ELF-1 (cell line): ENCODE data around the gene SDSL.

Experiments
- DNase-seq: peaks from one replicate; pipeline ENCODE4 v3.0.0-alpha.2; 2016; ENCODE audit warnings: low read depth, low spot score

SDSL gene

GRCh38 chr12:113396828-113397496 lies 25.2 kb upstream of the SDSL start:
- no peak for DNase-seq

- DNase-seq: no peak
These were observed 24.5 kb upstream of the SDSL start for GRCh38 chr12:113397497-113398197.

GRCh38 chr12:113398346-113399290 lies 23.6 kb upstream of the SDSL start:
- no peak for DNase-seq

GRCh38 chr12:113399490-113399889 lies 22.7 kb upstream of the SDSL start:
- no peak for DNase-seq

DNA sequence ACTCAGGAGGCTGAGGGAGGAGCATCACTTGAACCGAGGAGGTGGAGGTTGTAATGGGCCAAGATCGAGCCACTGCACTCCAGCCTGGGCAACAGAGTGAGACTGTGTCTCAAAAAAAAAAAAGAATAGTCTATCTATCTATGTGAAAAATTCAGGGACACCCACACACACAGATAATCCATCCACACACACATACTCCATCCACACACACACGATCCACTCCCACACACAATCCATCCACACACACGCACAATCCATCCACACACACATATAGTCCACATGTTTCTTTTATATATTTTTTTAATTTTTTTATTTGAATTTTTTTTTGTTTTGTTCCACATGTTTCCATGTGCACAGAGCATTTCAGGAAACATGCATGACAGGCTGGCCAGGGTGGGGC lies 21.8 kb upstream of the SDSL start:
- DNase-seq: no peak

DNA sequence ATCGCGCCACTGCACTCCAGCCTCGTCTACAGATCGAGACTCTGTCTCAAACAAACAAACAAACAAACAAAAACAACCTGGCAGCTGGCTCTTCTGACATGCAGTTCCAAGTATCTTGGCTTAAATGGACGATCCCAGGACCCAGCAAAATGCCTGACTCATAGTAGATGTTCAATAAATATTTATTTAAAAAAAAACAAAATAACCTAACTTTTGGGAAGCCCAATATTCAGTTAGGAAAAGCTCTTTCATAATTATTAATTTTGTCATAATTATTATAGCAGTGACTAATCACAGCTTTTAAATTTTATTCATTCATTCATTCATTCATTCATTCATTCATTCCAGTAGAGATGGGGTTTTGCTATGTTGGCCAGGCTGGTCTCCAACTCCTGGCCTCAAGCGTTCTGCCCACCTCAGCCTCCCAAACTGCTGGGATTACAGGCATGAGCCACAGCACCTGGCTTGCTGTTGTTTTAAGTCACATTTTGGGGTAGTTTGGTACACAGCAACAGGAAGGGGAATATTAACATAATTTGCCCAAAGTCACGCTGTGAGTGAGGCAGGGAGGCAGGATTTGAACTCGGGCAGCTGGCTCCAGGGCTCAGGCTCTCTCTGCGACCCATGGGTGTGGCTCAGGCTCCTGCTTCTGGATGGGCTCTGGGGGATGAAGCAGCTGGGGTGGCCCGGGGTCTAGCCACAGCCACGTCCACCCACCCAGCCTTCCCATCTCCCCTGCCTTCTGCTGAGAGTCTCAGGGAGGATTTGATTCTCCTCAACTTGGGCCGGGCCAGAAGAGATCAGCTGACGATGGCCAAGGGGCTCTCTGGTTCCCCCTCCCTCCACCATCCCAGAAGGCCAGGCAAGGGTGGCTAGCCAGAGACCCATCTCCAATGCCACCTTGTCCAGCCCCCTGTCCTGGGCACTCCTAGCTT lies 20.8 kb upstream of the SDSL start:
- no peak for DNase-seq

DNA sequence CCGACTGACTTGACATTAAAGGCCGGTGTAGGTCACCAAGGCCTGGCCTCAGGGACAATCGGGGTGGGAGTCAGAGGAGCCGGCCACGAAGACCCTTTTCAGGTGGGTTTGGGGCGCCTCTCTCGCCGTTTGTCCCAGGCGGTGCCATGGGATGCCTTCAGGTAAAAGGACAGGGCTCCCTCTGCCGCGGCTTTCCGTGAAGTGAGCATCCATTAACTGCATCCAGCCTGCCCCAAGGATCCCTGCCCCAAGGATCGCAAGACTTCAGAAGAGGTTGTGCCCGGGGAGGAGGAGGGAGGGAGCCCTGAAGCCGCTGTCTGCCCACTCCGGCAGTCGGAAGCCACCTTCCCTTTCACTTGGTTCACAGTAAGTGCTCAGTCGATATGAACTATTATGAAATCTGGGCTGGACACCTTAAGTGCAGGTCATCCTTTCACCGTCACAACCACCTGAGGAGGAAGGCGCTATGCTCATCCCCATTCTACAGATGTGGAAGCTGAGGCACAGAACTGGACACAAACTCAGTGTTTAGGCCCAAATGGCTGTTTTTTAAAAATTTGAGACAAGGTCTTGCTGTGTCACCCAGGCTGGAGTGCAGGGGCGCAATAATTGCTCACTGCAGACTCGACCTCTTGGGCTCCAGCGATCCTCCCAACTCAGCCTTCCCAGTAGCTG lies 19.5 kb upstream of the SDSL start:
- no peak for DNase-seq

- DNase-seq: no peak
These were observed 18.5 kb upstream of the SDSL start, which contains the start of gene SDS for GRCh38 chr12:113403435-113404415. SDS (minus strand) TSS chr12:113403887; CDS start chr12:113399708, 4,179 bp downstream.

DNA sequence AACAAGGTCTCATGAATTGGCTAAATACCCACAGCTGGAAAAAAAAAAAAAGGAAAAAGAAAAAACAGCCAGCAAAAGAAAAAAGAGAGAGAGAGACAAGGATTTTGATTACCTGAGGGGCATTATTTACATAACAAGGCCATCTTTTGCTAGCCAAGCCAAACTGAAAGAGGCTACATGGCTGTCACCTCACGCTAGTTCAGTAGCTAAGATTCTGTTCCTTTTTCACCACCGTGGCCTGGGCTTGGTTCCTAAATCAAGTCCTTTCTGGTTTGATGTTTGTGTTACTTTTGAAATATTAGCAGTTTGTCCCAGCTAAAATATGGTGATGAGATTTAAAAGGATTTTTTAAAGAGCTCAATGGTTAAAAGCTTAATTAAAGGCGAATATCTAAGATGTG lies 16.5 kb upstream of the SDSL start:
- no peak for DNase-seq

GRCh38 chr12:113407931-113408600 lies 14.1 kb upstream of the SDSL start:
- no peak for DNase-seq

GRCh38 chr12:113408756-113409298 lies 13.4 kb upstream of the SDSL start:
- DNase-seq: no peak

- no peak for DNase-seq
These were observed 12.6 kb upstream of the SDSL start for GRCh38 chr12:113409462-113410124.

DNA sequence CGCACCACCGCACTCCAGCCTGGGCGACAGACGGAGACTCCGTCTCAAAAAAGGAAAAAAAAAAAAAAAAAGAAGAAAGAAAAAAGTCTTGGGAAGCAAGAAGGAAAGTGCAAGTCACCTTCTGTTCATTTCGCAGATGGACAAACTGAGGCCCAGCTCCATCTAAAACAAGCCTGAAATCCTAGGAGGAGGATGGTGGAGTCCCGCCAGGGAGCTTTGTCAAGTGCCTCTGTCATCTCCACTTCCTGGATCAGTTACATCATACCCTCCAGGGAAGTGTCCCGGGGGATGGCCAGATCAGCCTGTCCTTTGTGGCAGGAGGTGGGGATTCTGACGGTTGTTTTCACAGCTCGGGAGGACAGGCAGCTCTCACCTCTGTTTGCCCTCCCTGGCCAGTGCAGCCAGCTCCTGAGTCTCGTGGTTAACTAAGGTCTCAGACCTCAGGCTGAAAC lies 8.7 kb upstream of the SDSL start:
- peak; percentile 58 for DNase-seq

DNA sequence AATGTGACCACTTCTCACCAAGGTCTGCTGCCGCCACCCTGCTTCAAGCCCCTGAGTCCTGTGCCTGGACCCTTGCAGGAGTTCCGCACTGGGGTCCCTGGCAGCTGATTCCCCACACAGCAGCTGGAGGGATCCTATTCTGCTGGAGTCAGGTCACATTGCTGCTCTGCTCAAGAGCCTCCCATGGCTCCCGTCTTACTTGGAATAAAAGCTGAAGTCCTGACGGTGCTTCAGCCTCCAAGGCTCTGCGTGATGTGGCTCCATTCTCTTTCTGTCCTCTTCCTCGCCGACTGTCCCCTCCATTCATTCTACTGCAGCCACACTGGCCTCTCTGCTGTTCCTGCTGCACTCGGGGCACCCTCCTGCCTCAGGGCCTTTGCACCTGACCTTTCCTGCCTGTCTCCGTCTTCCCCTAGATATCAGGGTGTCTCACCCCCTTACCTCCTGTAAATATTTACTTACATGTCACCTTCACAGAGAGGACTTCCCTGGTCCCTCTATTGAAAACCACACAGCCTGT lies 7.6 kb upstream of the SDSL start:
- DNase-seq: no peak

GRCh38 chr12:113416091-113416754 lies 6.0 kb upstream of the SDSL start:
- DNase-seq: no peak

- DNase-seq: no peak
These were observed 3.8 kb upstream of the SDSL start for GRCh38 chr12:113418213-113418879.
